H9 (cell line): Measurements from ENCODE around the gene CDH4. TPM values are rescaled to one million over a fixed set of nuclear protein-coding genes. Genes with fewer than 3 reads are reported as not detected.

ENCODE experiments used
- DNase-seq: peaks from one replicate; pipeline ENCODE4 v3.0.0-alpha.2; 2017
- H2AFZ ChIP-seq: one replicate; pipeline ENCODE4 v1.6.1; 2013; ENCODE audit warnings: mild to moderate bottlenecking, low read length, control low read depth, moderate library complexity
- H2AK5ac ChIP-seq: 2 replicates; pipeline ENCODE4 v1.6.1; 2013; ENCODE audit warnings: low read length, control low read depth, mixed read lengths; ENCODE audit not compliant: insufficient read length
- H2BK120ac ChIP-seq: one replicate; pipeline ENCODE4 v1.6.1; 2013; ENCODE audit warnings: low read depth, mild to moderate bottlenecking, low read length, control low read depth, inconsistent platforms; ENCODE audit not compliant: poor library complexity, severe bottlenecking
- H2BK12ac ChIP-seq: 2 replicates; pipeline ENCODE4 v1.6.1; 2013; ENCODE audit warnings: low read length, control low read depth, mixed read lengths, low read depth; ENCODE audit not compliant: insufficient read length
- H2BK15ac ChIP-seq: 2 replicates; pipeline ENCODE4 v1.6.1; 2013; ENCODE audit warnings: low read depth, low read length, control low read depth
- H2BK20ac ChIP-seq: one replicate; pipeline ENCODE4 v1.6.1; 2013; ENCODE audit warnings: low read depth, mild to moderate bottlenecking, low read length, control low read depth, inconsistent platforms; ENCODE audit not compliant: poor library complexity, severe bottlenecking
- H2BK5ac ChIP-seq: 2 replicates; pipeline ENCODE4 v1.6.1; 2013; ENCODE audit warnings: low read length, control low read depth, mixed read lengths; ENCODE audit not compliant: insufficient read length
- H3K14ac ChIP-seq: 2 replicates; pipeline ENCODE4 v1.6.1; 2013; ENCODE audit warnings: low read length, control low read depth; ENCODE audit not compliant: insufficient read depth
- H3K18ac ChIP-seq: 2 replicates; pipeline ENCODE4 v1.6.1; 2013; ENCODE audit warnings: low read depth, mild to moderate bottlenecking, mixed read lengths, low read length, control low read depth; ENCODE audit not compliant: insufficient read length
- H3K23ac ChIP-seq: 2 replicates; pipeline ENCODE4 v1.6.1; 2013; ENCODE audit warnings: low read length, control low read depth, mixed read lengths, low read depth; ENCODE audit not compliant: insufficient read length
- H3K23me2 ChIP-seq: 2 replicates; pipeline ENCODE4 v1.6.1; 2013; ENCODE audit warnings: low read depth, mild to moderate bottlenecking, mixed read lengths, low read length, control low read depth; ENCODE audit not compliant: insufficient read length, poor library complexity, severe bottlenecking
- H3K27ac ChIP-seq: 2 replicates; pipeline ENCODE4 v1.5.1; 2013; ENCODE audit warnings: low read length, control low read depth, mixed read lengths, low read depth; ENCODE audit not compliant: insufficient read length
- H3K27me3 ChIP-seq: 2 replicates; pipeline ENCODE4 v1.6.1; 2013; ENCODE audit warnings: low read length, control low read depth, inconsistent platforms; ENCODE audit not compliant: insufficient read depth
- H3K4ac ChIP-seq: 2 replicates; pipeline ENCODE4 v1.6.1; 2013; ENCODE audit warnings: low read depth, mild to moderate bottlenecking, control low read depth, inconsistent platforms, low read length, moderate library complexity
- H3K4me1 ChIP-seq: 2 replicates; pipeline ENCODE4 v1.6.1; 2013; ENCODE audit warnings: low read length, control low read depth, inconsistent platforms; ENCODE audit not compliant: insufficient read depth
- H3K4me2 ChIP-seq: 2 replicates; pipeline ENCODE4 v1.6.1; 2013; ENCODE audit warnings: low read length, control low read depth, mixed read lengths; ENCODE audit not compliant: insufficient read length, insufficient read depth
- H3K56ac ChIP-seq: 2 replicates; pipeline ENCODE4 v1.6.1; 2013; ENCODE audit warnings: low read depth, mild to moderate bottlenecking, mixed read lengths, low read length, control low read depth; ENCODE audit not compliant: insufficient read length
- H3K79me1 ChIP-seq: 2 replicates; pipeline ENCODE4 v1.6.1; 2013; ENCODE audit warnings: low read depth, mild to moderate bottlenecking, moderate library complexity, low read length, control low read depth, inconsistent platforms; ENCODE audit not compliant: insufficient read depth, poor library complexity, severe bottlenecking
- H3K79me2 ChIP-seq: 2 replicates; pipeline ENCODE4 v1.6.1; 2013; ENCODE audit warnings: low read length, control low read depth, inconsistent platforms; ENCODE audit not compliant: insufficient read depth
- H3K9ac ChIP-seq: 2 replicates; pipeline ENCODE4 v1.6.1; 2013; ENCODE audit warnings: low read length, control low read depth, mixed read lengths; ENCODE audit not compliant: insufficient read length; ENCODE audit errors: extremely low read depth
- H3K9me3 ChIP-seq: one replicate; pipeline ENCODE4 v1.6.1; 2013; ENCODE audit warnings: low read depth, low read length, inconsistent platforms; ENCODE audit not compliant: control insufficient read depth
- H3T11ph ChIP-seq: one replicate; pipeline ENCODE4 v1.6.1; 2013; ENCODE audit warnings: mild to moderate bottlenecking, low read length, control low read depth, inconsistent platforms
- H4K20me1 ChIP-seq: one replicate; pipeline ENCODE4 v1.6.1; 2013; ENCODE audit not compliant: control insufficient read depth, insufficient read length, insufficient read depth
- H4K5ac ChIP-seq: 2 replicates; pipeline ENCODE4 v1.6.1; 2013; ENCODE audit warnings: low read depth, mild to moderate bottlenecking, mixed read lengths, low read length, control low read depth; ENCODE audit not compliant: insufficient read length
- H4K8ac ChIP-seq: replicated peaks from 2 replicates; pipeline ENCODE4 v1.6.1; 2013; ENCODE audit warnings: low read length, control low read depth, mixed read lengths, low read depth; ENCODE audit not compliant: insufficient read length
- H4K91ac ChIP-seq: 2 replicates; pipeline ENCODE4 v1.6.1; 2013; ENCODE audit warnings: low read depth, mild to moderate bottlenecking, moderate library complexity, mixed read lengths, low read length, control low read depth; ENCODE audit not compliant: insufficient read length
- H3K27ac Mint-ChIP-seq, 3 experiments: 2 replicates in 2 of 3; 3 replicates in 1 of 3; pipeline ENCODE4 v1.8.0; 2020 to 2021; ENCODE audit warnings: mixed read lengths in 3 of 3, mild to moderate bottlenecking in 1 of 3, moderate library complexity in 1 of 3
- H3K27me3 Mint-ChIP-seq: 2 replicates; pipeline ENCODE4 v1.8.0; 2021; ENCODE audit warnings: low read depth, mild to moderate bottlenecking, moderate library complexity, mixed read lengths
- H3K36me3 Mint-ChIP-seq, 3 experiments: 2 replicates in 2 of 3; 3 replicates in 1 of 3; pipeline ENCODE4 v1.8.0; 2020 to 2021; ENCODE audit warnings: low read depth in 3 of 3, mixed read lengths in 3 of 3; ENCODE audit not compliant: insufficient read depth in 1 of 3
- H3K4me1 Mint-ChIP-seq, 2 experiments: 2 replicates each; pipeline ENCODE4 v1.8.0; 2020; ENCODE audit warnings: mixed read lengths in 2 of 2
- H3K4me3 Mint-ChIP-seq, 2 experiments: 2 replicates in 1 of 2; 3 replicates in 1 of 2; pipeline ENCODE4 v1.8.0; 2020 to 2021; ENCODE audit warnings: mild to moderate bottlenecking in 2 of 2, mixed read lengths in 2 of 2, moderate library complexity in 1 of 2
- H3K9me3 Mint-ChIP-seq, 2 experiments: 2 replicates in 1 of 2; 3 replicates in 1 of 2; pipeline ENCODE4 v1.8.0; 2020; ENCODE audit warnings: mild to moderate bottlenecking in 2 of 2, mixed read lengths in 2 of 2, moderate library complexity in 1 of 2
- CTCF ChIP-seq: fragments of 200-600 bp; sonication (generic); conservative IDR thresholded peaks from 3 replicates; pipeline ENCODE4 v1.8.0; 2021; ENCODE audit warnings: antibody characterized with exemption, mild to moderate bottlenecking
- WGBS: extraction: QIAGEN DNeasy Blood & Tissue Kit; methylation state at CpG from one replicate; pipeline ENCODE4 v1.1.7; 2013; ENCODE audit warnings: missing lambda C conversion rate, low lambda C conversion rate, mixed read lengths; ENCODE audit not compliant: insufficient read length; ENCODE audit errors: extremely low coverage; 5-methylcytosine and 5-hydroxymethylcytosine counted together
- total RNA-seq: library from RNA; stranded (reverse); gene quantifications from 2 replicates; pipeline ENCODE4 v1.2.1, GENCODE V29; 2021

Gene CDH4
- total RNA-seq, 1 experiment from 2014 or later, result 3.0 TPM

DNA sequence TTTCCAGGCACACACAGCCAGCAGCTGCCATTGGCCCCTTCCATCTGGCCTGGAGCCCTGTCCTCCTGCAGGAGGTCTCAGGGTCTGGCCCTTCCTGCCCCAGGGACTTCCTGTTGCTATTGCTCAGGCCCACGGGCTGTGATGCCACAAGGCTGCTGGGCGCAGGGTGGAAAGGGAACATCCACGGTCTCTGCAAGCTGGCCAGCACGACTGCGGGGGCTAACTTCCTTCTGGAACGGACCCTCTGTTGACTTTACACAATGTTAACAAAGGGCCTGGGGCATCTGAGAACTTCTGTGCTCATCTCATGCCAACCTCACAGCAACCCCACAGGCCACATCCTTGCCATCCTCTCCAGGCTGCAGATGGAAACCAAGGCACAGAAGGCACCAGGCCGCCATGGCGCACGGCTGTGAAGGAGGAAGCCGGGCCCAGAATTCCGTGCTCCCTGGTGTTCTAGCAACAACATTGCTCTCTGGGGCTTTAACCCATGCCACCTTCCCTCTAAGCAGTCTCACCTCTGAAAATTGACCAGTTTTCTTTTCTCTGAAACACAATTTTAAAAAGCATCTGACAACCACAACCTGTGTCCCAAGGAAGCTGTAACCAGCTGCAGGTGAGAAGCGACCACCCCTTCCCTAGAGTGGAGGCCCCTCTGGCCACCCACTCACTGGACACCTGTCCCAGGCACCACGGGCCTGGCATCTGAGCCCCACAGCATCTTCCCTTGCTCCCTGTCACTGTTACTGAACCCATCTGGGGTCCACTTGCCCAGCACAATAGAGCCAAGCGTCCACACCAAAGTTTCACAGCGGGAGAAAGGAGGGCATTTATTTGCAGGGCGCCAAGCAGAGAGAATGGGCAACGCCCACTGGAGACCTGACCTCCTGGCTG lies 261.3 kb downstream of the CDH4 start:
- peaks cover 22% of the 10 kb centered on the region for H3K27me3 Mint-ChIP-seq
- H3K27me3 ChIP-seq, result no peaks in the 10 kb centered on the region; the same call in 1 of the 2 replicates

More for the DNA sequence above, 261.3 kb downstream of the CDH4 start:
- Mint-ChIP-seq H3K27ac (no peak overlapping the region), H3K4me3 (no peak overlapping the region), H3K9me3 (no peaks in the 10 kb centered on the region), H3K36me3 (no peaks in the 10 kb centered on the region; a peak in 2 of 7 replicates), H3K4me1 (peaks cover 33 to 41% of the 10 kb centered on the region in 2 experiments)
- Histone ChIP-seq H2AK5ac (no peak overlapping the region), H3K27ac (no peak overlapping the region), H3K23me2 (no peaks in the 10 kb centered on the region), H3K56ac (no peak overlapping the region), H3K4me1 (peaks cover 7% of the 10 kb centered on the region; the same call in 1 of the 2 replicates), H2BK12ac (no peak overlapping the region), H3T11ph (no peak overlapping the region), H4K8ac (no peak overlapping the region), H3K18ac (peak overlapping the region; percentile 18), H3K23ac (no peak overlapping the region), H2BK20ac (no peak overlapping the region), H2BK15ac (no peak overlapping the region), H4K5ac (no peak overlapping the region), H2BK120ac (no peak overlapping the region), H2AFZ (no peak overlapping the region), H4K91ac (no peak overlapping the region), H3K9me3 (no peaks in the 10 kb centered on the region), H3K79me1 (no peaks in the 10 kb centered on the region), H3K14ac (peak overlapping the region; percentile 55; the same call in 1 of the 2 replicates), H3K4me2 (no peak overlapping the region), H3K9ac (no peak overlapping the region), H3K79me2 (no peaks in the 10 kb centered on the region), H2BK5ac (no peak overlapping the region), H4K20me1 (no peaks in the 10 kb centered on the region), H3K4ac (no peak overlapping the region)
- no peak for TF ChIP-seq CTCF
- DNase-seq, result no peak
- no CpG with 5 or more reads among the region's 17 CpGs for WGBS
